H9 (cell line): Measurements from ENCODE around the gene TDO2. TPM values are rescaled to one million over a fixed set of nuclear protein-coding genes. Genes with fewer than 3 reads are reported as not detected.

Experiments used
- DNase-seq: peaks from one replicate; pipeline ENCODE4 v3.0.0-alpha.2; 2017
- H2AFZ ChIP-seq: one replicate; pipeline ENCODE4 v1.6.1; 2013; ENCODE audit warnings: mild to moderate bottlenecking, low read length, control low read depth, moderate library complexity
- H2AK5ac ChIP-seq: 2 replicates; pipeline ENCODE4 v1.6.1; 2013; ENCODE audit warnings: low read length, control low read depth, mixed read lengths; ENCODE audit not compliant: insufficient read length
- H2BK120ac ChIP-seq: one replicate; pipeline ENCODE4 v1.6.1; 2013; ENCODE audit warnings: low read depth, mild to moderate bottlenecking, low read length, control low read depth, inconsistent platforms; ENCODE audit not compliant: poor library complexity, severe bottlenecking
- H2BK12ac ChIP-seq: 2 replicates; pipeline ENCODE4 v1.6.1; 2013; ENCODE audit warnings: low read length, control low read depth, mixed read lengths, low read depth; ENCODE audit not compliant: insufficient read length
- H2BK15ac ChIP-seq: 2 replicates; pipeline ENCODE4 v1.6.1; 2013; ENCODE audit warnings: low read depth, low read length, control low read depth
- H2BK20ac ChIP-seq: one replicate; pipeline ENCODE4 v1.6.1; 2013; ENCODE audit warnings: low read depth, mild to moderate bottlenecking, low read length, control low read depth, inconsistent platforms; ENCODE audit not compliant: poor library complexity, severe bottlenecking
- H2BK5ac ChIP-seq: 2 replicates; pipeline ENCODE4 v1.6.1; 2013; ENCODE audit warnings: low read length, control low read depth, mixed read lengths; ENCODE audit not compliant: insufficient read length
- H3K14ac ChIP-seq: 2 replicates; pipeline ENCODE4 v1.6.1; 2013; ENCODE audit warnings: low read length, control low read depth; ENCODE audit not compliant: insufficient read depth
- H3K18ac ChIP-seq: 2 replicates; pipeline ENCODE4 v1.6.1; 2013; ENCODE audit warnings: low read depth, mild to moderate bottlenecking, mixed read lengths, low read length, control low read depth; ENCODE audit not compliant: insufficient read length
- H3K23ac ChIP-seq: 2 replicates; pipeline ENCODE4 v1.6.1; 2013; ENCODE audit warnings: low read length, control low read depth, mixed read lengths, low read depth; ENCODE audit not compliant: insufficient read length
- H3K23me2 ChIP-seq: 2 replicates; pipeline ENCODE4 v1.6.1; 2013; ENCODE audit warnings: low read depth, mild to moderate bottlenecking, mixed read lengths, low read length, control low read depth; ENCODE audit not compliant: insufficient read length, poor library complexity, severe bottlenecking
- H3K27ac ChIP-seq: 2 replicates; pipeline ENCODE4 v1.5.1; 2013; ENCODE audit warnings: low read length, control low read depth, mixed read lengths, low read depth; ENCODE audit not compliant: insufficient read length
- H3K27me3 ChIP-seq: 2 replicates; pipeline ENCODE4 v1.6.1; 2013; ENCODE audit warnings: low read length, control low read depth, inconsistent platforms; ENCODE audit not compliant: insufficient read depth
- H3K4ac ChIP-seq: 2 replicates; pipeline ENCODE4 v1.6.1; 2013; ENCODE audit warnings: low read depth, mild to moderate bottlenecking, control low read depth, inconsistent platforms, low read length, moderate library complexity
- H3K4me1 ChIP-seq: 2 replicates; pipeline ENCODE4 v1.6.1; 2013; ENCODE audit warnings: low read length, control low read depth, inconsistent platforms; ENCODE audit not compliant: insufficient read depth
- H3K4me2 ChIP-seq: 2 replicates; pipeline ENCODE4 v1.6.1; 2013; ENCODE audit warnings: low read length, control low read depth, mixed read lengths; ENCODE audit not compliant: insufficient read length, insufficient read depth
- H3K56ac ChIP-seq: 2 replicates; pipeline ENCODE4 v1.6.1; 2013; ENCODE audit warnings: low read depth, mild to moderate bottlenecking, mixed read lengths, low read length, control low read depth; ENCODE audit not compliant: insufficient read length
- H3K79me1 ChIP-seq: 2 replicates; pipeline ENCODE4 v1.6.1; 2013; ENCODE audit warnings: low read depth, mild to moderate bottlenecking, moderate library complexity, low read length, control low read depth, inconsistent platforms; ENCODE audit not compliant: insufficient read depth, poor library complexity, severe bottlenecking
- H3K79me2 ChIP-seq: 2 replicates; pipeline ENCODE4 v1.6.1; 2013; ENCODE audit warnings: low read length, control low read depth, inconsistent platforms; ENCODE audit not compliant: insufficient read depth
- H3K9ac ChIP-seq: 2 replicates; pipeline ENCODE4 v1.6.1; 2013; ENCODE audit warnings: low read length, control low read depth, mixed read lengths; ENCODE audit not compliant: insufficient read length; ENCODE audit errors: extremely low read depth
- H3K9me3 ChIP-seq: one replicate; pipeline ENCODE4 v1.6.1; 2013; ENCODE audit warnings: low read depth, low read length, inconsistent platforms; ENCODE audit not compliant: control insufficient read depth
- H3T11ph ChIP-seq: one replicate; pipeline ENCODE4 v1.6.1; 2013; ENCODE audit warnings: mild to moderate bottlenecking, low read length, control low read depth, inconsistent platforms
- H4K20me1 ChIP-seq: one replicate; pipeline ENCODE4 v1.6.1; 2013; ENCODE audit not compliant: control insufficient read depth, insufficient read length, insufficient read depth
- H4K5ac ChIP-seq: 2 replicates; pipeline ENCODE4 v1.6.1; 2013; ENCODE audit warnings: low read depth, mild to moderate bottlenecking, mixed read lengths, low read length, control low read depth; ENCODE audit not compliant: insufficient read length
- H4K8ac ChIP-seq: replicated peaks from 2 replicates; pipeline ENCODE4 v1.6.1; 2013; ENCODE audit warnings: low read length, control low read depth, mixed read lengths, low read depth; ENCODE audit not compliant: insufficient read length
- H4K91ac ChIP-seq: 2 replicates; pipeline ENCODE4 v1.6.1; 2013; ENCODE audit warnings: low read depth, mild to moderate bottlenecking, moderate library complexity, mixed read lengths, low read length, control low read depth; ENCODE audit not compliant: insufficient read length
- H3K27ac Mint-ChIP-seq, 3 experiments: 2 replicates in 2 of 3; 3 replicates in 1 of 3; pipeline ENCODE4 v1.8.0; 2020 to 2021; ENCODE audit warnings: mixed read lengths in 3 of 3, mild to moderate bottlenecking in 1 of 3, moderate library complexity in 1 of 3
- H3K27me3 Mint-ChIP-seq: 2 replicates; pipeline ENCODE4 v1.8.0; 2021; ENCODE audit warnings: low read depth, mild to moderate bottlenecking, moderate library complexity, mixed read lengths
- H3K36me3 Mint-ChIP-seq, 3 experiments: 2 replicates in 2 of 3; 3 replicates in 1 of 3; pipeline ENCODE4 v1.8.0; 2020 to 2021; ENCODE audit warnings: low read depth in 3 of 3, mixed read lengths in 3 of 3; ENCODE audit not compliant: insufficient read depth in 1 of 3
- H3K4me1 Mint-ChIP-seq, 2 experiments: 2 replicates each; pipeline ENCODE4 v1.8.0; 2020; ENCODE audit warnings: mixed read lengths in 2 of 2
- H3K4me3 Mint-ChIP-seq, 2 experiments: 2 replicates in 1 of 2; 3 replicates in 1 of 2; pipeline ENCODE4 v1.8.0; 2020 to 2021; ENCODE audit warnings: mild to moderate bottlenecking in 2 of 2, mixed read lengths in 2 of 2, moderate library complexity in 1 of 2
- H3K9me3 Mint-ChIP-seq, 2 experiments: 2 replicates in 1 of 2; 3 replicates in 1 of 2; pipeline ENCODE4 v1.8.0; 2020; ENCODE audit warnings: mild to moderate bottlenecking in 2 of 2, mixed read lengths in 2 of 2, moderate library complexity in 1 of 2
- CTCF ChIP-seq: fragments of 200-600 bp; sonication (generic); conservative IDR thresholded peaks from 3 replicates; pipeline ENCODE4 v1.8.0; 2021; ENCODE audit warnings: antibody characterized with exemption, mild to moderate bottlenecking
- WGBS: extraction: QIAGEN DNeasy Blood & Tissue Kit; methylation state at CpG from one replicate; pipeline ENCODE4 v1.1.7; 2013; ENCODE audit warnings: missing lambda C conversion rate, low lambda C conversion rate, mixed read lengths; ENCODE audit not compliant: insufficient read length; ENCODE audit errors: extremely low coverage; 5-methylcytosine and 5-hydroxymethylcytosine counted together
- total RNA-seq: library from RNA; stranded (reverse); gene quantifications from 2 replicates; pipeline ENCODE4 v1.2.1, GENCODE V29; 2021

TDO2 gene
- total RNA-seq, 1 experiment from 2014 or later = not detected

- no peaks in the 10 kb centered on the region for H3K23me2 ChIP-seq
- no peaks in the 10 kb centered on the region for H3K36me3 Mint-ChIP-seq
- H3K27ac ChIP-seq = no peak overlapping the region
- no peaks in the 10 kb centered on the region for H3K27me3 Mint-ChIP-seq
- no peak for DNase-seq
- no peaks in the 10 kb centered on the region for H3K9me3 ChIP-seq
- H3K4ac ChIP-seq = no peak overlapping the region
- H3K79me2 ChIP-seq = no peaks in the 10 kb centered on the region
- no peak overlapping the region for H3K14ac ChIP-seq
- H2BK12ac ChIP-seq = no peak overlapping the region
- no peaks in the 10 kb centered on the region for H3K4me1 ChIP-seq
- H3K9ac ChIP-seq = no peak overlapping the region
- H4K91ac ChIP-seq = no peak overlapping the region
- no peak overlapping the region for H3K4me3 Mint-ChIP-seq
- H2BK120ac ChIP-seq = no peak overlapping the region
- no CpG with 5 or more reads among the region's 1 CpG for WGBS
- H3K27me3 ChIP-seq = no peaks in the 10 kb centered on the region
- no peak overlapping the region for H2BK15ac ChIP-seq
- no peak overlapping the region for H3T11ph ChIP-seq
- H3K4me2 ChIP-seq = no peak overlapping the region
- no peak overlapping the region for H4K5ac ChIP-seq
- H3K18ac ChIP-seq = no peak overlapping the region
- no peak overlapping the region for H2BK20ac ChIP-seq
- no peak overlapping the region for H3K27ac Mint-ChIP-seq
- no peak overlapping the region for H3K56ac ChIP-seq
- H3K4me1 Mint-ChIP-seq = no peaks in the 10 kb centered on the region
- H4K20me1 ChIP-seq = no peaks in the 10 kb centered on the region
- H2AK5ac ChIP-seq = no peak overlapping the region
- TF ChIP-seq CTCF = no peak
- H3K9me3 Mint-ChIP-seq = no peaks in the 10 kb centered on the region
- no peak overlapping the region for H3K23ac ChIP-seq
- no peak overlapping the region for H4K8ac ChIP-seq
- H2AFZ ChIP-seq = no peak overlapping the region
- no peak overlapping the region for H2BK5ac ChIP-seq
- H3K79me1 ChIP-seq = no peaks in the 10 kb centered on the region
Observed at GRCh38 chr4:155921597-155921996, 18.1 kb downstream of the TDO2 start.
